ENCODE data around the gene PPIL6.

The PPIL6 gene

GRCh38 chr6:109449064-109449794 lies 8.8 kb upstream of the PPIL6 start:
- peaks cover 47% of the 10 kb centered on the region for H3K4me1 ChIP-seq (ENCODE audit: control insufficient read depth, low read length)
- no peaks in the 10 kb centered on the region for H3F3A ChIP-seq (ENCODE audit: control insufficient read depth, insufficient read depth)
- no peaks in the 10 kb centered on the region for H4K20me1 ChIP-seq (ENCODE audit: control insufficient read depth, insufficient read depth, low read depth, low read length)
- peaks cover 65% of the 10 kb centered on the region for H3K36me3 ChIP-seq (ENCODE audit: control insufficient read depth, low read length)
- H3K9me3 ChIP-seq (ENCODE audit: control insufficient read depth, insufficient read depth, low read length): no peaks in the 10 kb centered on the region
- no peaks in the 10 kb centered on the region for H3K9me2 ChIP-seq (replicated peaks; ENCODE audit: control insufficient read depth, low read length)
- no peak overlapping the region for H3K4me2 ChIP-seq (ENCODE audit: low read length)
- H3K79me2 ChIP-seq (ENCODE audit: control insufficient read depth, low read length): peaks cover 11% of the 10 kb centered on the region
- H3K27ac ChIP-seq (ENCODE audit: low read depth, low read length): no peak overlapping the region
- no peaks in the 10 kb centered on the region for H3K27me3 ChIP-seq (ENCODE audit: control insufficient read depth, low read length)
- no peak for TF ChIP-seq EZH2phosphoT487 (IDR thresholded peaks at IDR 0.05; ENCODE audit: borderline replicate concordance, low read length)
- TF ChIP-seq, protein P1, sequence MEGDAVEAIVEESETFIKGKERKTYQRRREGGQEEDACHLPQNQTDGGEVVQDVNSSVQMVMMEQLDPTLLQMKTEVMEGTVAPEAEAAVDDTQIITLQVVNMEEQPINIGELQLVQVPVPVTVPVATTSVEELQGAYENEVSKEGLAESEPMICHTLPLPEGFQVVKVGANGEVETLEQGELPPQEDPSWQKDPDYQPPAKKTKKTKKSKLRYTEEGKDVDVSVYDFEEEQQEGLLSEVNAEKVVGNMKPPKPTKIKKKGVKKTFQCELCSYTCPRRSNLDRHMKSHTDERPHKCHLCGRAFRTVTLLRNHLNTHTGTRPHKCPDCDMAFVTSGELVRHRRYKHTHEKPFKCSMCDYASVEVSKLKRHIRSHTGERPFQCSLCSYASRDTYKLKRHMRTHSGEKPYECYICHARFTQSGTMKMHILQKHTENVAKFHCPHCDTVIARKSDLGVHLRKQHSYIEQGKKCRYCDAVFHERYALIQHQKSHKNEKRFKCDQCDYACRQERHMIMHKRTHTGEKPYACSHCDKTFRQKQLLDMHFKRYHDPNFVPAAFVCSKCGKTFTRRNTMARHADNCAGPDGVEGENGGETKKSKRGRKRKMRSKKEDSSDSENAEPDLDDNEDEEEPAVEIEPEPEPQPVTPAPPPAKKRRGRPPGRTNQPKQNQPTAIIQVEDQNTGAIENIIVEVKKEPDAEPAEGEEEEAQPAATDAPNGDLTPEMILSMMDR (IDR thresholded peaks at IDR 0.05; ENCODE audit: low read depth, low read length, poor library complexity, severe bottlenecking): no peak
- H3K4me3 ChIP-seq (ENCODE audit: low read length): no peak overlapping the region

DNA sequence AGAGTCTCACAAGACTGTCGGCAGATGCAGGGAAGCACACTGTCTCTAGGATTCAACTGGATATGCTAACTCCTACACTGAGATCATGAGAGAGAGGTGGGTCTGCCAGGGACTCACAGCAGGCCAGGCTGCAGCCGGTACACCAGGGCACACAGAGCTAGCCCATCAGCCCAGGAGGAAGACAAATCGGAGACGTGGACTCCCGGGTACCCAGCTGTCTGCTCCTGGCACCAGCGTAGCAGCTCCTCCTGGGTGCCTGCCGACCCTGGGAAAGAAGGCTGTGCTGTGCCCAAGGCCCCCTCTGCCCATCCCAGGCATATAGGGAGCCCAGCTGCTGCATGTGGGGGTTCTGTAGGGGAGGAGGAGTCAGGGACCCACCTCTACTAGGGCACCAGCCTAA lies 8.2 kb upstream of the PPIL6 start:
- Histone ChIP-seq H3K4me1 (ENCODE audit: control insufficient read depth, low read length) (peaks cover 41% of the 10 kb centered on the region), H3K9me2 (replicated peaks; ENCODE audit: control insufficient read depth, low read length) (no peaks in the 10 kb centered on the region), H3K79me2 (ENCODE audit: control insufficient read depth, low read length) (peaks cover 5% of the 10 kb centered on the region), H3F3A (ENCODE audit: control insufficient read depth, insufficient read depth) (no peaks in the 10 kb centered on the region), H3K27me3 (ENCODE audit: control insufficient read depth, low read length) (no peaks in the 10 kb centered on the region), H3K4me2 (ENCODE audit: low read length) (no peak overlapping the region), H4K20me1 (ENCODE audit: control insufficient read depth, insufficient read depth, low read depth, low read length) (no peaks in the 10 kb centered on the region), H3K27ac (ENCODE audit: low read depth, low read length) (no peak overlapping the region), H3K36me3 (ENCODE audit: control insufficient read depth, low read length) (peaks cover 66% of the 10 kb centered on the region), H3K9me3 (ENCODE audit: control insufficient read depth, insufficient read depth, low read length) (no peaks in the 10 kb centered on the region), H3K4me3 (ENCODE audit: low read length) (no peak overlapping the region)
- TF ChIP-seq, protein P1 (IDR thresholded peaks at IDR 0.05; ENCODE audit: low read depth, low read length, poor library complexity, severe bottlenecking): no peak

- H3K4me3 ChIP-seq (ENCODE audit: low read length): no peak overlapping the region
- no peak overlapping the region for H3K4me2 ChIP-seq (ENCODE audit: low read length)
- H3K36me3 ChIP-seq (ENCODE audit: control insufficient read depth, low read length): peaks cover 66% of the 10 kb centered on the region
- no peaks in the 10 kb centered on the region for H4K20me1 ChIP-seq (ENCODE audit: control insufficient read depth, insufficient read depth, low read depth, low read length)
- no peaks in the 10 kb centered on the region for H3K79me2 ChIP-seq (ENCODE audit: control insufficient read depth, low read length)
- TF ChIP-seq, protein P1 (IDR thresholded peaks at IDR 0.05; ENCODE audit: low read depth, low read length, poor library complexity, severe bottlenecking): no peak
- TF ChIP-seq EZH2phosphoT487 (IDR thresholded peaks at IDR 0.05; ENCODE audit: borderline replicate concordance, low read length): no peak
- no peaks in the 10 kb centered on the region for H3K9me3 ChIP-seq (ENCODE audit: control insufficient read depth, insufficient read depth, low read length)
- H3K27ac ChIP-seq (ENCODE audit: low read depth, low read length): no peak overlapping the region
- peaks cover 35% of the 10 kb centered on the region for H3K4me1 ChIP-seq (ENCODE audit: control insufficient read depth, low read length)
- H3K9me2 ChIP-seq (replicated peaks; ENCODE audit: control insufficient read depth, low read length): no peaks in the 10 kb centered on the region
- H3K27me3 ChIP-seq (ENCODE audit: control insufficient read depth, low read length): no peaks in the 10 kb centered on the region
- H3F3A ChIP-seq (ENCODE audit: control insufficient read depth, insufficient read depth): no peaks in the 10 kb centered on the region
Observed at GRCh38 chr6:109447878-109448555, 7.6 kb upstream of the PPIL6 start.

Data from DOHH2 (cell line).